HL-60 (cell line): Measurements from ENCODE around the gene ENPP1.

Source experiments
- DNase-seq, 2 experiments: peaks; one replicate each; pipeline ENCODE4 v3.0.0-alpha.2; 2010 to 2020; ENCODE audit warnings: low read depth in 1 of 2, low spot score in 1 of 2
- H3K27ac ChIP-seq: fragments of 250-450 bp; sonication (Bioruptor Pico); replicated peaks from 2 replicates; pipeline ENCODE4 v1.5.1; 2020; ENCODE audit warnings: mild to moderate bottlenecking, moderate library complexity
- H3K27me3 ChIP-seq: fragments of 250-450 bp; sonication (Bioruptor Pico); 2 replicates; pipeline ENCODE4 v1.5.1; 2021; ENCODE audit warnings: mild to moderate bottlenecking, moderate library complexity; ENCODE audit not compliant: insufficient read depth, poor library complexity, severe bottlenecking
- H3K4me3 ChIP-seq: replicated peaks from 2 replicates; pipeline ENCODE4 v1.5.1; 2011; ENCODE audit warnings: mild to moderate bottlenecking, control low read depth, low read length; ENCODE audit not compliant: insufficient read depth
- GABPA ChIP-seq: IDR thresholded peaks from 2 replicates; pipeline ENCODE4 v1.6.1; 2012; ENCODE audit warnings: low read depth
- POLR2AphosphoS5 ChIP-seq: IDR thresholded peaks from 2 replicates; pipeline ENCODE4 v1.6.1; 2012; ENCODE audit warnings: low read depth
- SPI1 ChIP-seq: IDR thresholded peaks from 2 replicates; pipeline ENCODE4 v1.6.1; 2012; ENCODE audit warnings: low read depth, mild to moderate bottlenecking, borderline replicate concordance
- TF ChIP-seq, protein P1 (sequence below): IDR thresholded peaks from 2 replicates; pipeline ENCODE4 v1.6.1; 2012; ENCODE audit warnings: low read depth; ENCODE audit not compliant: insufficient replicate concordance
- TF ChIP-seq, protein P2 (sequence below): IDR thresholded peaks from one replicate; pipeline ENCODE4 v1.5.1; 2011; ENCODE audit warnings: low read length, control low read depth, inconsistent platforms; ENCODE audit not compliant: insufficient read depth

The ENPP1 gene

DNA sequence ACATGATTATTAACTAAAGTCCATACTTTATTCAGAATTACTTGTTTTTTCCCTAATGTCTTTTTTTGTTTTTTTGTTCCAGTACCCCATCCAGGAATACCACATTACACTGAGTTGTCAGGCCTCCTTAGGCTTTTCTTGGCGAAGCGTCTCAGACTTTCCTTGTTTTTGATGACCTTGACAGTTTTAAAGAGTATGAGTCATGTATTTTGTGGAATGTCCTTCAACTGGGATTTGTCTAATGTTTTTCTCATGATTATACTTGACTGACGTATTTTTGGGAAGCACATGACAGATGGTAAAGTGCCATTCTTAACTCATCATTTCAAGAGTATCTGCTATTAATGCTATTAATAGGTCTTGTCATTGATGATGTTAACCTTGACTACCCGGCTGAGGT lies 23.6 kb downstream of the ENPP1 start:
- Histone ChIP-seq H3K27ac (no peak overlapping the region), H3K27me3 (peaks cover 2% of the 10 kb centered on the region), H3K4me3 (no peak overlapping the region)
- DNase-seq = no peak
- TF ChIP-seq, protein P1, sequence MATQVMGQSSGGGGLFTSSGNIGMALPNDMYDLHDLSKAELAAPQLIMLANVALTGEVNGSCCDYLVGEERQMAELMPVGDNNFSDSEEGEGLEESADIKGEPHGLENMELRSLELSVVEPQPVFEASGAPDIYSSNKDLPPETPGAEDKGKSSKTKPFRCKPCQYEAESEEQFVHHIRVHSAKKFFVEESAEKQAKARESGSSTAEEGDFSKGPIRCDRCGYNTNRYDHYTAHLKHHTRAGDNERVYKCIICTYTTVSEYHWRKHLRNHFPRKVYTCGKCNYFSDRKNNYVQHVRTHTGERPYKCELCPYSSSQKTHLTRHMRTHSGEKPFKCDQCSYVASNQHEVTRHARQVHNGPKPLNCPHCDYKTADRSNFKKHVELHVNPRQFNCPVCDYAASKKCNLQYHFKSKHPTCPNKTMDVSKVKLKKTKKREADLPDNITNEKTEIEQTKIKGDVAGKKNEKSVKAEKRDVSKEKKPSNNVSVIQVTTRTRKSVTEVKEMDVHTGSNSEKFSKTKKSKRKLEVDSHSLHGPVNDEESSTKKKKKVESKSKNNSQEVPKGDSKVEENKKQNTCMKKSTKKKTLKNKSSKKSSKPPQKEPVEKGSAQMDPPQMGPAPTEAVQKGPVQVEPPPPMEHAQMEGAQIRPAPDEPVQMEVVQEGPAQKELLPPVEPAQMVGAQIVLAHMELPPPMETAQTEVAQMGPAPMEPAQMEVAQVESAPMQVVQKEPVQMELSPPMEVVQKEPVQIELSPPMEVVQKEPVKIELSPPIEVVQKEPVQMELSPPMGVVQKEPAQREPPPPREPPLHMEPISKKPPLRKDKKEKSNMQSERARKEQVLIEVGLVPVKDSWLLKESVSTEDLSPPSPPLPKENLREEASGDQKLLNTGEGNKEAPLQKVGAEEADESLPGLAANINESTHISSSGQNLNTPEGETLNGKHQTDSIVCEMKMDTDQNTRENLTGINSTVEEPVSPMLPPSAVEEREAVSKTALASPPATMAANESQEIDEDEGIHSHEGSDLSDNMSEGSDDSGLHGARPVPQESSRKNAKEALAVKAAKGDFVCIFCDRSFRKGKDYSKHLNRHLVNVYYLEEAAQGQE = no peak
- TF ChIP-seq SPI1 (no peak), POLR2AphosphoS5 (no peak), GABPA (no peak)
- TF ChIP-seq, protein P2, sequence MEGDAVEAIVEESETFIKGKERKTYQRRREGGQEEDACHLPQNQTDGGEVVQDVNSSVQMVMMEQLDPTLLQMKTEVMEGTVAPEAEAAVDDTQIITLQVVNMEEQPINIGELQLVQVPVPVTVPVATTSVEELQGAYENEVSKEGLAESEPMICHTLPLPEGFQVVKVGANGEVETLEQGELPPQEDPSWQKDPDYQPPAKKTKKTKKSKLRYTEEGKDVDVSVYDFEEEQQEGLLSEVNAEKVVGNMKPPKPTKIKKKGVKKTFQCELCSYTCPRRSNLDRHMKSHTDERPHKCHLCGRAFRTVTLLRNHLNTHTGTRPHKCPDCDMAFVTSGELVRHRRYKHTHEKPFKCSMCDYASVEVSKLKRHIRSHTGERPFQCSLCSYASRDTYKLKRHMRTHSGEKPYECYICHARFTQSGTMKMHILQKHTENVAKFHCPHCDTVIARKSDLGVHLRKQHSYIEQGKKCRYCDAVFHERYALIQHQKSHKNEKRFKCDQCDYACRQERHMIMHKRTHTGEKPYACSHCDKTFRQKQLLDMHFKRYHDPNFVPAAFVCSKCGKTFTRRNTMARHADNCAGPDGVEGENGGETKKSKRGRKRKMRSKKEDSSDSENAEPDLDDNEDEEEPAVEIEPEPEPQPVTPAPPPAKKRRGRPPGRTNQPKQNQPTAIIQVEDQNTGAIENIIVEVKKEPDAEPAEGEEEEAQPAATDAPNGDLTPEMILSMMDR = no peak

DNA sequence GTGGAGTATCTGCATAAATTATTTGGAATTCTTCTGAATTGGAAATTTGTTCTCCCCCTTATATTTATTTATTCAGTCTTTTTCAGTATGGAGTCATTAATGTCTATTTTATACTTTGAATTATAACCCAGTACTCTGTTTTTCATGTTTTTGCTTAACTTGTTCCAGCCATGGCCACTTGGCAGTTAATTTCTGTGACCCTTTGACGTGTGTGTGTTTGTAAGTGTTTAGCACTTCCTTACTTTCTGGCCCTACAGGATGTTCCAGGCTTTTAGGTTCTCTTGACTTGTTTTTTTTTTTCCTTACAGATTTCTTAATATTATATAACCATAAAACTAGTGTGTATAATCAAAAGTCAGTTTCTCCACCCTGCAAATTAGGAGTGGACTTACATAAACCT lies 24.1 kb downstream of the ENPP1 start:
- Histone ChIP-seq H3K27ac (no peak overlapping the region), H3K27me3 (peaks cover 2% of the 10 kb centered on the region), H3K4me3 (no peak overlapping the region)
- DNase-seq = no peak
- TF ChIP-seq, protein P1 = no peak
- TF ChIP-seq, protein P2 = no peak
- no peak for TF ChIP-seq SPI1

DNA sequence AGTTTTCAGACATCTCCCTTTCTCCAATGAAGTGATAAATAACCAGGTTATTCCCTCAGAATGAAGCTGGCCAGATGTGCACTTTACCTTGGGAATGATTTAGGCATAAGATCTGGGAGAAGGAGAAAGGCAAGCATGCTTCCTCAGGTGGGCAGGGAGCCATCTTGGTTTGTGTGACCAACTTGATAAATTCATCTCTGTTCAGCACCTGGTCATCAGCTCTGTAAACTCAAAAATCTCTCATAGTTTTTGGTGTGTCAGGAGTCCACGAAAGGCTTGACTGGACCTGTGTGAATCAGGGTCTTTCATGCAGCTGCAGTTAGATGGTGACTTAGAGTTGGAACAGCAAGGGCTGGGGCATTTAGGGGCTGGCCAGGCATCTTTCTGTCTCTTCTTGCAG lies 24.5 kb downstream of the ENPP1 start:
- no peak for DNase-seq
- Histone ChIP-seq H3K27me3 (peaks cover 2% of the 10 kb centered on the region), H3K27ac (no peak overlapping the region), H3K4me3 (no peak overlapping the region)
- TF ChIP-seq SPI1 = no peak
- TF ChIP-seq, protein P2 = no peak
- TF ChIP-seq GABPA = no peak
- TF ChIP-seq, protein P1 = no peak
- no peak for TF ChIP-seq POLR2AphosphoS5
